IMR-90 (cell line): ENCODE data around the gene KATNB1. TPM values are rescaled to one million over a fixed set of nuclear protein-coding genes. Genes with fewer than 3 reads are reported as not detected.

ENCODE experiments used
- ATAC-seq: fragments of 200-7000 bp; cut with Tn5 transposase; 2 replicates; pipeline ENCODE4 v1.9.1; 2020; ENCODE audit warnings: low read depth, mild to moderate bottlenecking, moderate library complexity
- BruUV-seq: library from RNA; stranded (reverse); fragments of 400-500 nt; replicated peaks from 2 replicates; lab custom pipeline; 2021; lab: Mats Ljungman, UMichigan
- CTCF ChIA-PET: fragments of 300-600 bp; formaldehyde crosslinking; extraction: SDS; loops from one replicate; lab custom pipeline; 2021; ENCODE audit warnings: antibody characterized with exemption; lab: Yijun Ruan, JAX
- POLR2A ChIA-PET: fragments of 300-600 bp; sonication (Branson Sonifier 250); formaldehyde crosslinking; loops from one replicate; lab custom pipeline; 2022; ENCODE audit warnings: antibody characterized with exemption; ENCODE audit not compliant: unreplicated experiment; lab: Charles Lee
- DNase-seq: peaks from one replicate; pipeline ENCODE4 v3.0.0; 2013
- H2AFZ ChIP-seq: replicated peaks from 2 replicates; pipeline ENCODE3; 2013; ENCODE audit warnings: low read length, mild to moderate bottlenecking; ENCODE audit not compliant: poor library complexity
- H2AK5ac ChIP-seq: 2 replicates; pipeline ENCODE4 v1.6.1; 2013; ENCODE audit warnings: low read depth, low read length, inconsistent platforms
- H2AK9ac ChIP-seq: replicated peaks from 2 replicates; pipeline ENCODE3; 2013; ENCODE audit warnings: mild to moderate bottlenecking, low read depth, low read length, moderate library complexity; ENCODE audit not compliant: poor library complexity
- H2BK120ac ChIP-seq: 2 replicates; pipeline ENCODE4 v1.6.1; 2013; ENCODE audit warnings: low read depth, low read length, inconsistent platforms
- H2BK15ac ChIP-seq: 3 replicates; pipeline ENCODE4 v1.6.1; 2013; ENCODE audit warnings: low read depth, low read length, inconsistent platforms
- H2BK20ac ChIP-seq: 2 replicates; pipeline ENCODE4 v1.6.1; 2013; ENCODE audit warnings: low read depth, mild to moderate bottlenecking, inconsistent platforms, low read length, moderate library complexity
- H2BK5ac ChIP-seq: 2 replicates; pipeline ENCODE4 v1.6.1; 2013; ENCODE audit warnings: mild to moderate bottlenecking, low read depth, low read length, inconsistent platforms; ENCODE audit not compliant: poor library complexity, severe bottlenecking
- H3K14ac ChIP-seq: replicated peaks from 2 replicates; pipeline ENCODE4 v1.6.1; 2013; ENCODE audit warnings: low read depth, low read length, inconsistent platforms
- H3K18ac ChIP-seq: 2 replicates; pipeline ENCODE4 v1.6.1; 2013; ENCODE audit warnings: low read depth, low read length, control low read depth
- H3K23ac ChIP-seq: 2 replicates; pipeline ENCODE4 v1.6.1; 2013; ENCODE audit warnings: low read depth, low read length, inconsistent platforms
- H3K27ac ChIP-seq: 2 replicates; pipeline ENCODE4 v1.5.1; 2013; ENCODE audit warnings: mild to moderate bottlenecking, control low read depth, low read length; ENCODE audit not compliant: insufficient read depth
- H3K27me3 ChIP-seq: 2 replicates; pipeline ENCODE4 v1.6.1; 2013; ENCODE audit warnings: low read length; ENCODE audit not compliant: control insufficient read depth, insufficient read depth
- H3K36me3 ChIP-seq: 2 replicates; pipeline ENCODE4 v1.6.1; 2013; ENCODE audit warnings: low read length, mixed read lengths; ENCODE audit not compliant: control insufficient read depth, insufficient read depth
- H3K4ac ChIP-seq: 2 replicates; pipeline ENCODE4 v1.6.1; 2013; ENCODE audit warnings: low read depth, low read length, inconsistent platforms
- H3K4me1 ChIP-seq: 2 replicates; pipeline ENCODE4 v1.6.1; 2013; ENCODE audit warnings: low read length, mixed read lengths; ENCODE audit not compliant: control insufficient read depth, insufficient read depth
- H3K4me2 ChIP-seq: 2 replicates; pipeline ENCODE4 v1.6.1; 2013; ENCODE audit warnings: low read depth, mild to moderate bottlenecking, control low read depth, low read length, moderate library complexity
- H3K4me3 ChIP-seq: 2 replicates; pipeline ENCODE4 v1.5.1; 2013; ENCODE audit warnings: low read depth, mild to moderate bottlenecking, control low read depth, low read length, moderate library complexity; ENCODE audit not compliant: insufficient read depth
- H3K56ac ChIP-seq: 2 replicates; pipeline ENCODE4 v1.6.1; 2013; ENCODE audit warnings: low read length, inconsistent platforms; ENCODE audit not compliant: insufficient read depth; ENCODE audit errors: extremely low read depth
- H3K79me1 ChIP-seq, 2 experiments: 2 replicates each; pipeline ENCODE4 v1.6.1; 2013; ENCODE audit warnings: low read length in 2 of 2, inconsistent platforms in 1 of 2, low read depth in 1 of 2
- H3K9ac ChIP-seq: 2 replicates; pipeline ENCODE4 v1.6.1; 2013; ENCODE audit warnings: low read depth, low read length, control low read depth
- H3K9me1 ChIP-seq: 2 replicates; pipeline ENCODE4 v1.6.1; 2013; ENCODE audit warnings: low read length, inconsistent platforms; ENCODE audit not compliant: insufficient read depth
- H3K9me3 ChIP-seq: 2 replicates; pipeline ENCODE4 v1.6.1; 2013; ENCODE audit warnings: low read length; ENCODE audit not compliant: control insufficient read depth, insufficient read depth
- H4K20me1 ChIP-seq: 2 replicates; pipeline ENCODE4 v1.6.1; 2013; ENCODE audit warnings: low read length, inconsistent platforms; ENCODE audit not compliant: insufficient read depth
- H4K5ac ChIP-seq: 2 replicates; pipeline ENCODE4 v1.6.1; 2013; ENCODE audit warnings: mild to moderate bottlenecking, low read depth, low read length, control low read depth
- H4K8ac ChIP-seq, 2 experiments: 2 replicates each; pipeline ENCODE4 v1.6.1; 2013; ENCODE audit warnings: low read depth in 2 of 2, low read length in 2 of 2, control low read depth in 1 of 2, inconsistent platforms in 1 of 2
- H4K91ac ChIP-seq: 2 replicates; pipeline ENCODE4 v1.6.1; 2013; ENCODE audit warnings: low read depth, low read length, inconsistent platforms; ENCODE audit not compliant: insufficient read depth
- FOS ChIP-seq: fragments of 150-350 bp; IDR thresholded peaks from 2 replicates; pipeline ENCODE4 v1.6.1; 2016; ENCODE audit warnings: low read depth, low read length
- WGBS, 2 experiments: methylation state at CpG; one replicate each; pipeline versions ENCODE4 v1.1.5 to v1.1.7; 2013; ENCODE audit warnings: missing lambda C conversion rate in 2 of 2; ENCODE audit not compliant: insufficient read length in 1 of 2; ENCODE audit errors: extremely low coverage in 2 of 2; 5-methylcytosine and 5-hydroxymethylcytosine counted together
- dilution Hi-C: fragments of 300-500 bp; cut with HindIII; formaldehyde crosslinking; loops from one replicate; pipeline ENCODE4 v1.14.3; 2018; ENCODE audit warnings: low sequenced_read_pairs; ENCODE audit not compliant: unreplicated experiment
- in situ Hi-C: fragments of 300-500 bp; cut with MboI; formaldehyde crosslinking; loops from 3 replicates; pipeline ENCODE4 v1.14.3; 2019; ENCODE audit warnings: low sequenced_read_pairs, inconsistent platforms, mixed read lengths
- intact Hi-C: fragments of 100-400 bp; cut with micrococcal nuclease; formaldehyde crosslinking; loops from 2 replicates; pipeline ENCODE4 v1.10.0; 2022
- polyA plus RNA-seq, 3 experiments: library from polyadenylated mRNA; depleted of rRNA; stranded (reverse); fragments of >200 nt; gene quantifications; 2 replicates each; pipeline ENCODE4 v1.2.3, GENCODE V29; 2012; ENCODE audit warnings: low replicate concordance in 1 of 3
- total RNA-seq: library from RNA; depleted of rRNA; stranded (reverse); fragments of >200 nt; gene quantifications from 2 replicates; pipeline ENCODE4 v1.2.3, GENCODE V29; 2012

KATNB1 gene
- total and polyA plus RNA-seq, 2 of the 4 experiments (the other 2 are of a cell fraction) = 10.9 to 23.5 TPM

GRCh38 chr16:57743458-57743857 lies 7.9 kb downstream of the KATNB1 start:
- in situ Hi-C loops = no loop called here
- no peak overlapping the region for H3K23ac ChIP-seq

More at GRCh38 chr16:57743458-57743857, 7.9 kb downstream of the KATNB1 start:
- no peak overlapping the region for H3K9ac ChIP-seq
- dilution Hi-C loops (no loop called here), intact Hi-C loops (no loop called here)
- no peak overlapping the region for H4K5ac ChIP-seq
- POLR2A ChIA-PET = no interaction called here
- no peak overlapping the region for H3K56ac ChIP-seq
- H3K14ac ChIP-seq = no peak overlapping the region
- peak overlapping the region; percentile 39 for H2AK9ac ChIP-seq
- WGBS, 2 experiments = no CpG with 5 or more reads among the region's 10 CpGs
- H4K91ac ChIP-seq = no peak overlapping the region
- H2BK20ac ChIP-seq = no peak overlapping the region
- no peak for TF ChIP-seq FOS
- H2AK5ac ChIP-seq = no peak overlapping the region
- no peaks in the 10 kb centered on the region for H3K4me1 ChIP-seq
- no peak overlapping the region for H2BK120ac ChIP-seq
- H3K18ac ChIP-seq = no peak overlapping the region
- H3K4ac ChIP-seq = no peak overlapping the region
- no peak overlapping the region for H3K27ac ChIP-seq
- H4K8ac ChIP-seq = no peak overlapping the region
- no peak overlapping the region for H3K4me2 ChIP-seq
- H3K9me1 ChIP-seq = no peaks in the 10 kb centered on the region
- H2BK5ac ChIP-seq = no peak overlapping the region
- H3K9me3 ChIP-seq = no peaks in the 10 kb centered on the region
- H3K79me1 ChIP-seq = no peaks in the 10 kb centered on the region; a peak in 1 of 4 replicates
- no peaks in the 10 kb centered on the region for H3K27me3 ChIP-seq
- ATAC-seq (no peak), DNase-seq (no peak)
- H4K20me1 ChIP-seq = no peaks in the 10 kb centered on the region
- no peak overlapping the region for H2AFZ ChIP-seq
- BruUV-seq = no TSS peak
- no peak overlapping the region for H3K4me3 ChIP-seq
- H2BK15ac ChIP-seq = no peak overlapping the region
- CTCF ChIA-PET = no interaction called here
- peaks cover 5% of the 10 kb centered on the region for H3K36me3 ChIP-seq
